OCI-LY7 (cell line): Measurements from ENCODE around the gene PPP3CA. TPM values are rescaled to one million over a fixed set of nuclear protein-coding genes. Genes with fewer than 3 reads are reported as not detected.
"Not testable (repeated sequence)": the region's sequence is repeated elsewhere in the genome, so short reads cannot be mapped to it uniquely, and the experiment has no call there.

Source experiments
- BruUV-seq: library from RNA; stranded (reverse); fragments of 400-500 nt; replicated peaks from 2 replicates; lab custom pipeline; 2021; lab: Mats Ljungman, UMichigan
- CTCF ChIA-PET: fragments of 300-600 bp; sonication (Branson Sonifier 250); formaldehyde crosslinking; loops from one replicate; lab custom pipeline; 2022; ENCODE audit warnings: antibody characterized with exemption; ENCODE audit not compliant: unreplicated experiment; lab: Charles Lee
- POLR2A ChIA-PET: fragments of 300-600 bp; sonication (Branson Sonifier 250); formaldehyde crosslinking; loops from one replicate; lab custom pipeline; 2022; ENCODE audit warnings: antibody characterized with exemption; lab: Charles Lee
- DNase-seq: peaks from one replicate; pipeline ENCODE4 v3.0.0-alpha.2; 2015; ENCODE audit warnings: low spot score
- H2AFZ ChIP-seq: fragments of 200-600 bp; sonication (generic), shearing (Covaris generic); 2 replicates; pipeline ENCODE4 v1.6.1; 2014; ENCODE audit warnings: mild to moderate bottlenecking, antibody characterized with exemption, low read length, moderate library complexity
- H3K27ac ChIP-seq: fragments of 200-600 bp; sonication (generic); 2 replicates; pipeline ENCODE4 v1.5.1; 2014; ENCODE audit warnings: mixed run types, low read depth, mild to moderate bottlenecking, moderate library complexity, low read length, inconsistent platforms; ENCODE audit not compliant: poor library complexity, severe bottlenecking
- H3K36me3 ChIP-seq: fragments of 200-600 bp; sonication (generic); 2 replicates; pipeline ENCODE4 v1.6.1; 2014; ENCODE audit warnings: mild to moderate bottlenecking, antibody characterized with exemption, low read length, moderate library complexity, mixed read lengths; ENCODE audit not compliant: insufficient read depth
- H3K4me1 ChIP-seq: fragments of 200-600 bp; sonication (generic); 2 replicates; pipeline ENCODE4 v1.5.1; 2014; ENCODE audit warnings: mild to moderate bottlenecking, low read length; ENCODE audit not compliant: insufficient read depth, poor library complexity, severe bottlenecking
- H3K4me2 ChIP-seq: fragments of 200-600 bp; sonication (generic); 2 replicates; pipeline ENCODE4 v1.6.1; 2014; ENCODE audit warnings: mild to moderate bottlenecking, low read length
- H3K4me3 ChIP-seq: fragments of 200-600 bp; sonication (generic); 2 replicates; pipeline ENCODE4 v1.5.1; 2014; ENCODE audit warnings: mild to moderate bottlenecking, low read depth, low read length; ENCODE audit not compliant: poor library complexity, severe bottlenecking
- H3K79me2 ChIP-seq: fragments of 200-600 bp; sonication (generic); 2 replicates; pipeline ENCODE4 v1.6.1; 2016; ENCODE audit warnings: low read depth, mild to moderate bottlenecking, low read length, moderate library complexity, mixed read lengths; ENCODE audit not compliant: insufficient read depth
- H3K9me2 ChIP-seq: fragments of 200-600 bp; sonication (generic); 2 replicates; pipeline ENCODE4 v1.6.1; 2016; ENCODE audit warnings: mild to moderate bottlenecking, low read length, mixed read lengths; ENCODE audit not compliant: insufficient read depth
- H3K9me3 ChIP-seq: fragments of 200-600 bp; sonication (generic); 2 replicates; pipeline ENCODE4 v1.6.1; 2014; ENCODE audit warnings: mild to moderate bottlenecking, mixed run types, low read length, mixed read lengths
- H4K20me1 ChIP-seq: fragments of 200-600 bp; sonication (generic); 2 replicates; pipeline ENCODE4 v1.6.1; 2014; ENCODE audit warnings: mild to moderate bottlenecking, antibody characterized with exemption, low read length, moderate library complexity, mixed read lengths; ENCODE audit not compliant: insufficient read depth
- EZH2phosphoT487 ChIP-seq: fragments of 200-600 bp; sonication (generic); IDR thresholded peaks from 2 replicates; pipeline ENCODE4 v1.6.1; 2018; ENCODE audit warnings: low read depth, borderline replicate concordance, mild to moderate bottlenecking, mixed run types, antibody characterized with exemption, low read length, moderate library complexity, mixed read lengths
- intact Hi-C: fragments of 100-400 bp; cut with micrococcal nuclease; formaldehyde crosslinking; loops from one replicate; pipeline ENCODE4 v1.10.0; 2022; ENCODE audit not compliant: unreplicated experiment
- total RNA-seq, 2 experiments: library from RNA; depleted of rRNA in 1 of 2; stranded (reverse); fragments of >200 nt in 1 of 2; shearing (Covaris generic) in 1 of 2; gene quantifications; 2 replicates each; pipeline ENCODE4 v1.2.3, GENCODE V29; 2014 to 2022
- TF ChIP-seq, protein P1 (sequence below): fragments of 200-600 bp; sonication (generic); conservative IDR thresholded peaks from 2 replicates; pipeline ENCODE4 v1.5.1; 2014; ENCODE audit warnings: mild to moderate bottlenecking, antibody characterized with exemption, low read length, moderate library complexity, mixed read lengths

Gene PPP3CA
- total RNA-seq, 2 experiments from 2014 or later, result 9.2 to 13.6 TPM

DNA sequence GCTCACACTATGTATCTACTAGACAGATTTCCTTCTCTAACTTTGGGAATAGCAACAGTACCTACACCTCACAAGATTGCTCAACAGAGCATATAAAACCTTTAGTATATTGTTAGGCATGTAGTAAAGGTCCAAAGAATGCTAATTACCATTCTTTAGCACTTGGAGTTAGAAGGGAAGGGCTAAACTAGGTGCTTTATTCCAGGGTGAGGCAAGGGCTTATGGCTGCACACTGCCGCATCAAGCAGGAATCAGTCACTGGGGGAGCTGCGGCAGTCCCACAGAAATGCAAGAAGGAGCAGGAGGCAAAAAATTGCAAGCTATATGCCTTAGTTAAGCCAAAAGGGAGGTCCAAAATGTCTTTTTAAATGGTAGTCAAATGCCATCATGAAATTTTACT is 162.7 kb downstream of the PPP3CA start:
- BruUV-seq, result no TSS peak
- Histone ChIP-seq H2AFZ (no peak overlapping the region), H3K79me2 (no peaks in the 10 kb centered on the region), H3K4me2 (no peak overlapping the region), H3K9me2 (no peaks in the 10 kb centered on the region), H4K20me1 (no peaks in the 10 kb centered on the region), H3K9me3 (no peaks in the 10 kb centered on the region), H3K36me3 (no peaks in the 10 kb centered on the region), H3K27ac (no peak overlapping the region), H3K4me3 (no peak overlapping the region), H3K4me1 (no peaks in the 10 kb centered on the region)
- ChIA-PET POLR2A (interaction anchor here (0.6 kb wide), 2 partner anchors 14 to 17 kb away, joined by 3 read pairs; no protein-coding TSS in a partner anchor), CTCF (no interaction called here)
- no peak for DNase-seq
- no peak for TF ChIP-seq EZH2phosphoT487
- TF ChIP-seq, protein P1, sequence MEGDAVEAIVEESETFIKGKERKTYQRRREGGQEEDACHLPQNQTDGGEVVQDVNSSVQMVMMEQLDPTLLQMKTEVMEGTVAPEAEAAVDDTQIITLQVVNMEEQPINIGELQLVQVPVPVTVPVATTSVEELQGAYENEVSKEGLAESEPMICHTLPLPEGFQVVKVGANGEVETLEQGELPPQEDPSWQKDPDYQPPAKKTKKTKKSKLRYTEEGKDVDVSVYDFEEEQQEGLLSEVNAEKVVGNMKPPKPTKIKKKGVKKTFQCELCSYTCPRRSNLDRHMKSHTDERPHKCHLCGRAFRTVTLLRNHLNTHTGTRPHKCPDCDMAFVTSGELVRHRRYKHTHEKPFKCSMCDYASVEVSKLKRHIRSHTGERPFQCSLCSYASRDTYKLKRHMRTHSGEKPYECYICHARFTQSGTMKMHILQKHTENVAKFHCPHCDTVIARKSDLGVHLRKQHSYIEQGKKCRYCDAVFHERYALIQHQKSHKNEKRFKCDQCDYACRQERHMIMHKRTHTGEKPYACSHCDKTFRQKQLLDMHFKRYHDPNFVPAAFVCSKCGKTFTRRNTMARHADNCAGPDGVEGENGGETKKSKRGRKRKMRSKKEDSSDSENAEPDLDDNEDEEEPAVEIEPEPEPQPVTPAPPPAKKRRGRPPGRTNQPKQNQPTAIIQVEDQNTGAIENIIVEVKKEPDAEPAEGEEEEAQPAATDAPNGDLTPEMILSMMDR, result no peak
- intact Hi-C loops, result no loop called here

DNA sequence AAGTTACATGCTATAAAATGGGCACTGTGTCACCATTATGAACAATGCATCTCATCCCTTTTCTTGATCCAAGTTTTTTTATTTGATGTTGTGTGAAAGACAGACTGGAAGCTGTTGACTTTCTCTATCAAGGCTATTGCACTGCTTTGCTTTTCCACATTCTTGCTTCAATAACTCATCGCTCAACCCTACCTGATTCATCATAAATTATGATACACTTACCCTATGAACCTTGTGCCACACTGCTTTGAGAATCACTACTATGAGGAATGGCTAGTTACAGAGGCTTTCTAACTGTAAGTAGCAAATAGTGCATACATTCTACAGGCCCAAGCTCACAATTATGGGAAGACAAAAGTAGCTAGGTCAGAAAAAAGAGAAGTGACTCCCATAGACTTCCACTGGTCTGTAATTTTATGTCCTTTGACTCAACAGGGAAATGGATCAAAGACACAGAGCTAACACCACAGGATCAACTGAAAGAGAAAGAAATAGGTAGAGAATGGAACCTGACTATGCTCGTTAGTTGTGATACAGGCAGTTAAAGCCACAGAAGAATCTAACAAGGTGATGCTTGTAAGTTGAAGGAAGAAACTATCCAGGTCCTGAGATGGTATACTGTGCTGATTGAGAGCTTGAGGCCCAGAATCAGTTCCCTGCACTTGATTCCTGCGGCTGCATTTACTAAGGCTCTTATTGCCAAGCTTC is 163.5 kb downstream of the PPP3CA start:
- intact Hi-C loops, result no loop called here
- H4K20me1 ChIP-seq, result no peaks in the 10 kb centered on the region
- H3K36me3 ChIP-seq, result no peaks in the 10 kb centered on the region
- POLR2A ChIA-PET, result interaction anchor here (0.6 to 1.0 kb wide), 2 partner anchors 9 to 16 kb away, joined by 3 read pairs; no protein-coding TSS in a partner anchor
- no peaks in the 10 kb centered on the region for H3K9me3 ChIP-seq
- H3K4me2 ChIP-seq, result no peak overlapping the region
- H3K4me3 ChIP-seq, result no peak overlapping the region
- H2AFZ ChIP-seq, result no peak overlapping the region
- no peaks in the 10 kb centered on the region for H3K9me2 ChIP-seq
- no peak for DNase-seq
- no peaks in the 10 kb centered on the region for H3K79me2 ChIP-seq
- BruUV-seq, result no TSS peak
- H3K4me1 ChIP-seq, result no peaks in the 10 kb centered on the region
- no peak overlapping the region for H3K27ac ChIP-seq
- CTCF ChIA-PET, result no interaction called here
- TF ChIP-seq EZH2phosphoT487, result no peak
- TF ChIP-seq, protein P1, result no peak

DNA sequence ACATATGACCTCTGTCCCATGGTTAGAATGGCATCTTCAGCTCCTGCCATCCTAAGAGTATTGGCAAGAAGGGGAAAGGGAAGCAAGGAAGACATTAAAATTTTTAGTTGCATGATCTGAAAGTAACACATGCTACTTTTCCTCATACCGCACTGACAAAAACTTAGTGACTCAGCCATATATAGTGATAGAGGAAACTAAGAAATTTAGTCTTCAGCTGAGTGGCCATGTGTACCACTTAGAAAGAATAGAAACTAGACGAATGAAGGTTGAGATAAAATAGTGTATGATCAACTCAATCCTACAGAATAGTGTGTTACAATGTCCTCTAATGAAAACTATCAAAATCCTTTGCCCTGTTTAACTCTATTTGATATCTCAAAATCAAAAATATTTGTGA is 164.1 kb downstream of the PPP3CA start:
- BruUV-seq, result no TSS peak
- no peaks in the 10 kb centered on the region for H3K36me3 ChIP-seq
- DNase-seq, result no peak
- H3K4me1 ChIP-seq, result no peaks in the 10 kb centered on the region
- no peak overlapping the region for H3K4me3 ChIP-seq
- H2AFZ ChIP-seq, result no peak overlapping the region
- ChIA-PET CTCF (no interaction called here), POLR2A (interaction anchor here (0.5 to 0.6 kb wide), 2 partner anchors 215 to 1919 kb away, joined by 3 to 4 read pairs; no protein-coding TSS in a partner anchor)
- H3K27ac ChIP-seq, result no peak overlapping the region
- intact Hi-C loops, result no loop called here
- no peak overlapping the region for H3K4me2 ChIP-seq
- H3K79me2 ChIP-seq, result no peaks in the 10 kb centered on the region
- no peaks in the 10 kb centered on the region for H3K9me2 ChIP-seq
- H3K9me3 ChIP-seq, result no peaks in the 10 kb centered on the region
- no peaks in the 10 kb centered on the region for H4K20me1 ChIP-seq
- TF ChIP-seq EZH2phosphoT487, result no peak
- TF ChIP-seq, protein P1, result no peak

DNA sequence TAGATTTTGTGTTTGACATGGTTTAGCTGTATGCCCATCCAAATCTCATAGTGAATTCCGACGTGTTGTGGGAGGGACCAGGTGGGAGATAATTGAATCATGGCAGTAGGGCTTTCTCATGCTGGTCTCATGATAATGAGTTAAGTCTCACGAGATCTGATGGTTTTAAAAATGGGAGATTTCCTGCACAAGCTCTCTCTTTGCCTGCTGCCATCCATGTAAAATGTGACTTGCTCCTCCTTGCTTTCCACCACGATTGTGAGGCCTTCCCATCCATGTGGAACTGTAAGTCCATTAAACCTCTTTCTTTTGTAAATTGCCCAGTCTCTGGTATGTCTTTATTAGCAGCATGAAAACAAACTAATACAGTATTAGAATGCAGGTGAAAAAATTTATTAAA is 164.6 kb downstream of the PPP3CA start:
- H2AFZ ChIP-seq, DNase-seq, H3K4me2 ChIP-seq, H3K36me3 ChIP-seq, H3K9me2 ChIP-seq, H3K27ac ChIP-seq, H3K9me3 ChIP-seq, H4K20me1 ChIP-seq, H3K4me1 ChIP-seq, CTCF ChIA-PET, H3K79me2 ChIP-seq, H3K4me3 ChIP-seq, intact Hi-C loops, BruUV-seq: not testable (repeated sequence)
- POLR2A ChIA-PET, result interaction anchor here (0.5 to 0.6 kb wide), 2 partner anchors 215 to 1920 kb away, joined by 3 to 4 read pairs; no protein-coding TSS in a partner anchor
